Activated CD4-positive, alpha-beta T cell treated with anti-CD3 and anti-CD28 coated beads for 24 hours (primary cell): Measurements from ENCODE around the gene FBLN5.
"Not testable (repeated sequence)": the region's sequence is repeated elsewhere in the genome, so short reads cannot be mapped to it uniquely, and the experiment has no call there.

Experiments
- DNase-seq, 2 donors: peaks; one replicate each; pipeline ENCODE4 v3.0.0-alpha.2; 2020; ENCODE audit warnings: low read depth in 2 of 2

The FBLN5 gene

GRCh38 chr14:91904956-91905645, 42.4 kb downstream of the FBLN5 start:
- DNase-seq, result no peak

- DNase-seq, result no peak
Measured at GRCh38 chr14:91904483-91904882, 43.0 kb downstream of the FBLN5 start.

- no peak for DNase-seq
Measured at GRCh38 chr14:91903070-91903469, 44.4 kb downstream of the FBLN5 start.

GRCh38 chr14:91902336-91902735, 45.2 kb downstream of the FBLN5 start:
- DNase-seq, result no peak

- DNase-seq, result no peak
Measured at GRCh38 chr14:91901449-91902226, 45.9 kb downstream of the FBLN5 start.

GRCh38 chr14:91899806-91900205, 47.7 kb downstream of the FBLN5 start:
- no peak for DNase-seq

GRCh38 chr14:91899213-91899612, 48.3 kb downstream of the FBLN5 start:
- DNase-seq, result no peak

GRCh38 chr14:91898372-91898771, 49.1 kb downstream of the FBLN5 start:
- no peak for DNase-seq

- DNase-seq, result not testable (repeated sequence)
Measured at GRCh38 chr14:91897716-91898115, 49.8 kb downstream of the FBLN5 start.

- DNase-seq, result no peak
Measured at GRCh38 chr14:91897106-91897701, 50.3 kb downstream of the FBLN5 start.

GRCh38 chr14:91896419-91896818, 51.1 kb downstream of the FBLN5 start:
- no peak for DNase-seq

GRCh38 chr14:91893669-91894068, 53.8 kb downstream of the FBLN5 start:
- no peak for DNase-seq

GRCh38 chr14:91893007-91893406, 54.5 kb downstream of the FBLN5 start:
- DNase-seq, result no peak

GRCh38 chr14:91891721-91892220, 55.7 kb downstream of the FBLN5 start:
- DNase-seq, result no peak

- DNase-seq, result no peak
Measured at GRCh38 chr14:91891101-91891500, 56.4 kb downstream of the FBLN5 start.

GRCh38 chr14:91890291-91890749, 57.2 kb downstream of the FBLN5 start:
- no peak for DNase-seq

- DNase-seq, result no peak
Measured at GRCh38 chr14:91889477-91890211, 57.9 kb downstream of the FBLN5 start.

GRCh38 chr14:91888641-91889476, 58.6 kb downstream of the FBLN5 start:
- no peak for DNase-seq

GRCh38 chr14:91886961-91887360, 60.5 kb downstream of the FBLN5 start:
- DNase-seq, result no peak

GRCh38 chr14:91885839-91886238, 61.7 kb downstream of the FBLN5 start:
- DNase-seq, result no peak

- no peak for DNase-seq
Measured at GRCh38 chr14:91885113-91885712, 62.3 kb downstream of the FBLN5 start.
